GM21825 (cell line): ENCODE measurements around the gene AGAP4.
"Not testable (repeated sequence)": the region's sequence is repeated elsewhere in the genome, so short reads cannot be mapped to it uniquely, and the experiment has no call there.

Source experiments
- ATAC-seq: cut with Tn5 transposase; IDR thresholded peaks from one replicate; pipeline ENCODE4 v1.9.1; 2021; ENCODE audit warnings: mild to moderate bottlenecking, moderate library complexity; ENCODE audit not compliant: unreplicated experiment

The AGAP4 gene

DNA sequence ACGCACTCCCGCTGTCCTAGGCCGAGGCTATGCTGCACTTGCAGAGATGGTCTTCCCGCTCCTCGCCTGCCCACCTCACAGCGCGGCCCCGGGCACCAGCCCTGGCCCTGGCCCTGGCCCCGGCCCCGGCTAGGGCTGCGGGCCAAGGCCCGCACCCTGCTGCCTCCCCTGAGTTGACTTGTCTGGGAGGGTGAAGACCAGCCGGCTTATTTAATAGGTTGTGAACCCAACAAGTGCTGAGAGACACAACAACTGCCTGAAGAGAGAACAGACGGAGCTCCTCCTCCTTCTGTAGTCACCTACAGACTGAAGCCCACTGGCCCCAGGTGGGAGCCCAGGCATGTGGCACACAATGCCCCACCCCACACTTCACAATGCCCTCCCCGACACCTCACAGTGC lies at the start of gene AGAP4:
Gene AGAP4, minus strand, starts transcription at position 101 of the 400 bp plus-strand sequence. CDS start 153 bp downstream, outside the sequence.
- not testable (repeated sequence) for ATAC-seq

- not testable (repeated sequence) for ATAC-seq
These were observed 43.4 kb upstream of the AGAP4 start for GRCh38 chr10:45890721-45891120.

GRCh38 chr10:45889539-45890230 lies 42.4 kb upstream of the AGAP4 start:
- not testable (repeated sequence) for ATAC-seq

DNA sequence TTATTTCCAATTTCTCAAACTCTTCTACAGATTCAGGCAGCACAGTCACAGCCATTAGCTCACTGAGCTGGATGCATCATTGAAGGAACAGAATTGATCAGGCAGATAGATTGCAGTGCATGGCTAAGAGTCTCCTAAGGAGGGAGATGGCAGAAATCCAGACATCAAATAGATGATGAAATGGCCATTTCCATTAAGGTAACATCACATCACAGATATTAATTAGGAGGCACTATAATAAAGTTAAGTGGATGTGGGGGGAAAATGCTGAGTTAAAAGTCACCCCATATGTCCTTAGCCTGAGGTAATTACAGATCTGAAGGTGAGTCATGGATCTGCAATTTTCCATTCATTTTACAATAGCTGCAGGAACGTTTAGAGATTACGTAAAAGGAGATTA lies 35.6 kb upstream of the AGAP4 start:
- ATAC-seq: not testable (repeated sequence)

DNA sequence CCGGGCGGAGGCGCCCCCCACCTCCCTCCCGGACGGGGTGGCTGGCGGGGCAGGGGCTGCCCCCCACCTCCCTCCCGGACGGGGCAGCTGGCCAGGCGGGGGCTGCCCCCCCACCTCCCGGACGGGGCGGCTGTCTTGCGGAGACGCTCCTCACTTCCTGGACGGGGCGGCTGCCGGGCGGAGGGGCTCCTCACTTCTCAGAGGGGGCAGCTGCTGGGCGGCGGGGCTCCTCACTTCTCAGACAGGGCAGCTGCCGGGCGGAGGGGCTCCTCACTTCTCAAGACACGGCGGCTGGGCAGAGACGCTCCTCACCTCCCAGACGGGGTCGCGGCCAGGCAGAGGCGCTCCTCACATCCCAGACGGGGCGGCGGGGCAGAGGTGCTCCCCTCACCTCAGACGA lies 18.1 kb upstream of the AGAP4 start:
- not testable (repeated sequence) for ATAC-seq

DNA sequence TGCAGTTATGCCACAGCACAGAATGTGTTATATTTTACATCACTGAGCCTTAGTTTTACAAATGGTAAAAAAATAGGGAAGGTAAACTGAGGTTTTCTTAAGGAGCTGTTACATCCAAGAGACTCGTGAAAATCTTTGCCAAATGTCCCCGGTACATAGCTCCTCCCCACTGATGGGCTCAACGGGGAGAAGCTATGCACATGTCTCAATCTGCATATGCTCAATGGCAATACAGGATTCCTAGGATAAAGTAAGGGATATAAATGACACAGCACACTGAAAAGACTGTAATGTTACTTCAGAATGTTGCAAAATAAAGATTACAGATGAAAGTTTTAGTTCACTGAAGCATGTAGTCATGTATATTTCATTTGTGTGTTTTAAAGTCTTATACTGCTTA lies 17.0 kb upstream of the AGAP4 start:
- not testable (repeated sequence) for ATAC-seq

DNA sequence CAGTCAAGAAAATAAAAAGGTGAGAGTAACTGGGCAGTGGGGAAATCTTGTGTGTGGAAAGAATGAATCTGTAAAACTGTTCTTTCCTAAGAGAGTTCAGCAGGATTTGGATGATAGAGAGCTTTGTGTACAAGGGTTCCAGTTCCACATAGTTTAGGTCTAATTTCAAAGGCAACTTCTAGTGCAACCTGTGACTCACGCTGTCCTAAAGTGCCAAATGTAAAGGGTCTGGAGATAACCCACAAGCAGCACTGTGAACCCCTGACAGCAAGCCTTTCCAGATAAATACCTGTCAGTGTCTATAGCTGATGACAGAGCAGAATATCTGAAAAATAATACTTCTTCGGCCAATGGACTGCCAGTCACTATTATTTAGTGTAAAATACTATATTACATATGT lies 16.3 kb upstream of the AGAP4 start:
- ATAC-seq: not testable (repeated sequence)

DNA sequence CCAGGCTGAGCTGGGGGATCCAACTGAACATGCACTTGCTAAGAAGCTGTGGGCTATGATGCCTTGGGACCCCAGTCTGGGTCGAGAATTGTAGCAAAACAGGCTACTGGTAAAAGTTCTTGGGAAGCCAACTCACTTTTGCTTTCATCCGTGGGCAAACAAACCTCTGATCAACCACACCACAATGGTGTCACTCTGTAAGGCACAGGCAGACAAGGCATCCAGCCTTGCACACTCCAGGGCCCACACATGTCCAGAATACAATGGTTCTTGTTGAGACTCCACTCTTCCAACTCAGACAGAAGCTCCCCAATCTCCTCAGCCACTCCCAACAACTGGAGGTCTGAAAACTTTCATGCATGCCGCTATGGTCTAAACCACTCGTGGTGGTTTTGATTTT lies 10.6 kb upstream of the AGAP4 start:
- ATAC-seq: not testable (repeated sequence)

- ATAC-seq: not testable (repeated sequence)
These were observed 1.2 kb upstream of the AGAP4 start for GRCh38 chr10:45848467-45848866.

GRCh38 chr10:45822918-45823317 lies 24.4 kb downstream of the AGAP4 start:
- ATAC-seq: not testable (repeated sequence)

GRCh38 chr10:45820107-45820830 lies 27.0 kb downstream of the AGAP4 start:
- ATAC-seq: not testable (repeated sequence)

DNA sequence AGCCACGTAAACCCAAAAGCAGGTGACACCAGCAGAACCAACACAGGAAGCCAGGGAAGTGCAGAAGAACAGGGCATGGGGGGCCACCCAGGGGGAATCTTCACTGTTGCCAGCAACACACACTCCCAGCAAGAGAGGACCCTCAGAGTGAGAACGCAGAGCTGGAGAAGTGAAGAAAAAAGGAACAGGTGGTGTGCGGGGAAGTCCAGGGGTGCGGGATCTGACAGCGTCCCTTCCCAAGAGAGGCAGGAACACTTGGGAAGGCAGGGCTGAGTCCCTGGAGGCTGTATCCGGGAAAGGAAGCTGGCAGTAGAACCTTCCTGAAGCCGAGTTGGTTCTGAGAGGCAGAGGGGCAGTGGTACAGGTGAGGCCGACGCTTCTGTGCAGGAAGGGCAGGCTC lies 27.7 kb downstream of the AGAP4 start:
- ATAC-seq: no peak

- ATAC-seq: no peak
These were observed 29.4 kb downstream of the AGAP4 start for GRCh38 chr10:45817912-45818311.

DNA sequence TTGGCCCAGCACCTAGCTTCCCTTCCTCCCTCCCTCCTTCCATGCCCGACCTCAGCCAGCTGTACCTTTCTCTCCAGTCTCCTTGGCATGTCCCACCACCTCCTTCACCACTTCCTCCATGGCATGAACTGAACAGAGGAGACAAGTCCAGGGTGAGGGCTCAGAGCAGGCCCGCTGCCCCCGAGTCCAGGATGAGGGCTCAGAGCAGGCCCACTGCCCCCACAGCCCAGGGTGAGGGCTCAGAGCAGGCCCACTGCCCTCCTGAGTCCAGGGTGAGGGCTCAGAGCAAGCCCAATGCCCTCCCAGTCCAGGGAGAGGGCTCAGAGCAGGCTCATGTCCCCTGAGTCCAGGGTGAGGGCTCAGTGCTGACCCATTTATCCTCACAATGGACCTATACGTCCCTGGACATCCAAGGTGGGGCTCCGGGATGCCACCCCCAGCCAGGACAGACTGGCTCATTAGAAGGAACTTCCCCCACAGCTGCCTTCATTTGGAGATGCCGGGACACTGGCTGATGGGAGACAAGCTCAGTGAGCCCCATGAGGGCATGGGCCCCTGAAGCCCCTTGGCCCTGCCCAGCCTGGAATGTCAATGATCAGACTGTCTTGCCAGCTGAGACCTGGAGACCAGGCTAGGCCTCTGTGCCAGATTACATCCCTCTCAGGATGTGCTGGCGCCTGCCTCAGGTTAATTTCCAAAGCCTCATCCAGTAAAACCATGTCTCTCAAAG lies 30.0 kb downstream of the AGAP4 start:
- ATAC-seq: no peak

GRCh38 chr10:45814146-45814545 lies 33.2 kb downstream of the AGAP4 start:
- ATAC-seq: not testable (repeated sequence)

- not testable (repeated sequence) for ATAC-seq
These were observed 34.3 kb downstream of the AGAP4 start for GRCh38 chr10:45812959-45813358.

- no peak for ATAC-seq
These were observed 36.2 kb downstream of the AGAP4 start for GRCh38 chr10:45811075-45811474.

GRCh38 chr10:45809837-45810236 lies 37.5 kb downstream of the AGAP4 start:
- ATAC-seq: no peak

- not testable (repeated sequence) for ATAC-seq
These were observed 42.3 kb downstream of the AGAP4 start for GRCh38 chr10:45804996-45805395.

DNA sequence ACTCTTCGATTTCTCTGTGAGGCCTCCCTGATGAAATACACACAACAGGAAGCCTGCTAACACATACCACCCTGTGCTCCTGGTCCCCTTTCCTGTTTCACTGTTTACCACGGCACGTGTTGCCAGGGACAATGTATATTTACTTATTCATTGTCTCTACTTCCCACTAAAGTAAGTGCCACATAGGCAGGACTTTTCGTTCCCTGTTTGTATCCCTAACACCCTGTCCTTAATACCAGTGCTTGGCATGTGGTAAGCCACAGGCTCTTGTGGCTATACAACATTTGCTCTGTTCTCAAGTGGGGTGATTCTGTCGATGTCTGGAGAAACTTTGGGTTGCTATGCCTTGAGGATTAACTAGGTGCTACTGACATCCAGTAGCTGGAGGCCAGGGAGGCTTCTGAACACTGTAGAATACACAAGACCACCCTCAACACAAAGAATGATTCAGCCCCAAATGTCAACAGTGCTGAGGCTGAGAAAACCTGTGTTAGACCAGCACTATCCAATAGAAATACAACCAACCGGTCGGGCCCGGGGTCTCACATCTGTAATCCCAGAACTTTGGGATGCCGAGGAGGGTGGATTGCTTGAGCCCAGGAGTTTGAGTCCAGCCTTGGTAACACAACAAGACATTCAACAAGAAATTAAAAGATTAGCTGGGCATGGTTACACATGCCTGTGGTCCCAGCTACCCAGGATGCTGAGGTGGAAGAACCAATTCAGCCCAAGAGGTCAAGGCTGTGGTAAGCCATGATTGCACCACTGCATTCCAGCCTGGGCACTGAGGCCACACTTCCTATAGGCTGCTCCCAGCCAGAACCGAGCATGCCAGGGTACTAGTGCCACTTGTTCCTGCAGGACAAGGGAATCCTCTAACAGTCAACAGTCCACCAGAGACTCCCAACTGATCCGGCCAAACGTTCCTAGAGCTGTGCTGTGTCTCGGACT lies 44.0 kb downstream of the AGAP4 start:
- ATAC-seq: not testable (repeated sequence)
